Glomerular visceral epithelial cell (primary cell): Measurements from ENCODE around the gene PFN3.

Experiments used
- DNase-seq: peaks from one replicate; pipeline ENCODE4 v3.0.0-alpha.2; 2016; ENCODE audit errors: extremely low spot score

The PFN3 gene

DNA sequence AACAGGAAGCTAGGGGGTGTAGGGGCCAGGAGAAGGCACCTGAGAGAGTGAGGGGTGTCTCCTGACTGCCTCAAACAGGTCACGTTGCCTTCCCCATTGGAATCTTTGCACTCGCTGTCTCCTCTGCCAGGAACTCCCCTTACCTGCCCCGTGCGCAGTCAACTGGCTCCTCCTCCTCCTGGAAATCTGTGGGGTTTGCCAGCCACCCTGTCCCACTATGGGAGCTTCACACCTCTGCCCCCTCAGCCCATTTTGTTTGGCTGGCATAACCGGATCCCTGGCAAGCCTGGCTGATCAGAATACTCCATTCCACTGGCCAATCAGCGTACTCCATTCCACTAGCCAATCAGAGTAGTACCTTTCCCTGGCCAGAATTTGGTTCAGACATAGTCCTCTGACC, 26.7 kb downstream of the PFN3 start:
- no peak for DNase-seq

DNA sequence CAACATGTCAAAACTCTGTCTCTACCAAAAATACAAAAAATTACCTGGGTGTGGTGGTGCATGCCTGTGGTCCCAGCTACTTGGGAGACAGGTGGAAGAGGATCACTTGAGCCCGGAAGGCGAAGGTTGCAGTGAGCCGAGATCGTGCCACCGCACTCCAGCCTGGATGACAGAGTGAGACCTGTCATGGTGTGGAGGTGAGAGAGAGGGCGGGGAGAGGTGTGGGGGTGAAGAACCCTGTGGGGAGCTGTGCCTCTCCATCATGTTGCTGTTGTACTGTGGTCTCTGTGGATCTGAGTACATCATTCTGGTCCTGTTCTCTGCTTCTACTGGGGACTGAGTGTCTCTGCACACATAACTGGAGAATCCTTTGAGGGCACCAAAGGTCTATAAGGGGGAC, 27.6 kb downstream of the PFN3 start:
- DNase-seq: no peak

- DNase-seq: no peak
These were observed 28.2 kb downstream of the PFN3 start for GRCh38 chr5:177372034-177372896.

DNA sequence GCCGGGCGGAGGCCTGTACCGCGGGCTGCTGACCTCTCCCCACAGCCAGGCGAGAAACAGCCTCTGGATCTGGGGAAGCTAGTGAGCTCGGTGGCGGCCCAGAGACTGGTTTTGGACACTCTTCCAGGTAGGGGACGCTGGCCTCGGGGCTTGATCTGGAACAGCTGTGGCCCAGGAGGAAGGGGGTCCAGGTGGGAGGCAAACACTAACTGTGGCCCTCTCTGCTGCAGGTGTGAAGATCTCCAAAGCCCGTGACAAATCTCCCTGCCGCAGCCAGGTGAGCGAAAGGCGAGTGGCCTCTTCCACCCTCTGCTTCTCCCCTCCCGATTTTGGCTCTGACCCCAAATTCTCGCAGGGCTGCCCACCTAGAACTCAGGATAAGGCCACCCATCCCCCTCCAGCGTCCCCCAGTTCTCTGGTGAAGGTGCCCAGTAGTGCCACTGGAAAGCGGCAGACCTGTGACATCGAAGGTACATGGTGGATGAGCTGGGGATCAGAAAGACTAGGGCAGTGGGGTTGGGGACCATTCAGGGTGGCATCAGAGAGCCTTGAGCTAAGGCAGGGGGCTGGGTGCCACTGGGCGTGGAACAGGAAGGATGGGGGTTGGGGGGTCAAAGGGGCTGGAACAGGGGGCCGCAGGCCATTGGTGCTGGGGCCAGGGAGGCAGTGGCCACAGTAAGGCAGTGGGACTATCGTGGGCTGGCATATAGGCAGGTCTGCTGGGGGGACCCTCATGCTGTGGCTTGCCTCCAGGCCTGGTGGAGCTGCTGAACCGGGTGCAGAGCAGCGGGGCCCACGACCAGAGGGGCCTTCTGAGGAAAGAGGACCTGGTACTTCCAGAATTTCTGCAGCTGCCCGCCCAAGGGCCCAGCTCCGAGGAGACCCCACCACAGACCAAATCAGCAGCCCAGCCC, 29.1 kb downstream of the PFN3 start:
- no peak for DNase-seq

DNA sequence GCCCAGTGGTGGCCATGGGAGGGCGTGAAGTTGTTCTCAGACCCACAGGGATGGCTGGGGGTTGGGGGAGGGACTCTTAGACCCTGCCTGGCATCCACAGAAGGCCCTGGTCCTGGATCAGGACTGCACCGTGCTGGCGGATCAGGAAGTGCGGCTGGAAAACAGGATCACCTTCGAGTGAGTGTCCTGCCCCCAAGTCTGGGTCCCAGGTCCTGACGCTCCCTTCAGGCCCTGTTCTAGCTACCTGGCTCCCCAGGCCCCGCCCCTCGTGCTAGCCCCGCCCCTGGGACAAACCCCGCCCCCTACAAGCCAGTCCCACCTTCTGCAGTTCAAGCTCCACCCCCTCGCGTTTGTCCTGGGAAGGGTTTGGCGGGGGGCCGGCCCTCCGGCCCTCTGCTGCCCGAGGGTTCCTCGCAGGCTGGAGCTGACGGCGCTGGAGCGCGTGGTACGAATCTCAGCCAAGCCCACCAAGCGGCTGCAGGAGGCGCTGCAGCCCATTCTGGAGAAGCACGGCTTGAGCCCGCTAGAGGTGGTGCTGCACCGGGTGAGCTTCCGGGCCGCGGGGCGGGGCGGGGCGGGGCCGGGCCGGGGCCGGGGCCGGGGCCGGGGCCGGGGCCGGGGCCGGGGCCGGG, 29.9 kb downstream of the PFN3 start:
- DNase-seq: peak; percentile 94

GRCh38 chr5:177369645-177370440, 30.6 kb downstream of the PFN3 start:
- no peak for DNase-seq

DNA sequence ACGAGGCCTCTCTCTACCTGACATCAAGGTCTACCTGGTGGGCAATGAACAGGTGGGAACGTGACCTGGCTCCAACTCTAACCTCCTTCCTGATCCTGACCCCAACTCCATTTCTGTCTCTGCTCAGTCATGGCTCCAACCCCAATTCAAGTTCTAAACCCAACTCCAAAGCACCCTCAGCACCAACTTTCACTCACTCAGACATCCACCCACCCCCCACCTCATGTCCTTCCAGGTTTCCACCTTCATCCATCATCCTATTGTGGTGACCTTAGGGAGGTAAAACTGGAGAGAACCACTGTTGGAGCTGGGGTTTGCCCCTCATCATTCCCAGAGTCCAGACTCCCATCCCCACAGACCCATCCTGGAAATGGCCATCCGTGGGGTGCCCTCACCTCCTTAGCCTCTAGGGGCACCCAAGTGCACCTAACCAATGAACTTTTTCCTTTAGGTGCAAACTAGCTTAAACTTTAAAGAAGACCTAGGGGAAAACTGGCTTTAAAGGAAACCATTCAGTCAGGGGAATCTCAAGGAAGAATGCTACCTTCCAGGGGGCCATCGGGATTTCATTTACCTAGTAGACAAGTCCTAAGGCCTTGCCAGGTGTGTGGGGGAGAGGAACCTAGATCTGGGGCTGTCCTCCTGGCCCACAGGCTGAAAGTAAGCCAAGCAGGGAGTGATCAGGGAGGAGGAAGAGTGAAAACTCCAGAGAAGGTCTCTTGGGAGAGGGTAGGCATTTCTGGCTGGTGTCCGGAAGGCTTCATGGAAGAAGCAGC, 31.4 kb downstream of the PFN3 start:
- peak; percentile 42 for DNase-seq

DNA sequence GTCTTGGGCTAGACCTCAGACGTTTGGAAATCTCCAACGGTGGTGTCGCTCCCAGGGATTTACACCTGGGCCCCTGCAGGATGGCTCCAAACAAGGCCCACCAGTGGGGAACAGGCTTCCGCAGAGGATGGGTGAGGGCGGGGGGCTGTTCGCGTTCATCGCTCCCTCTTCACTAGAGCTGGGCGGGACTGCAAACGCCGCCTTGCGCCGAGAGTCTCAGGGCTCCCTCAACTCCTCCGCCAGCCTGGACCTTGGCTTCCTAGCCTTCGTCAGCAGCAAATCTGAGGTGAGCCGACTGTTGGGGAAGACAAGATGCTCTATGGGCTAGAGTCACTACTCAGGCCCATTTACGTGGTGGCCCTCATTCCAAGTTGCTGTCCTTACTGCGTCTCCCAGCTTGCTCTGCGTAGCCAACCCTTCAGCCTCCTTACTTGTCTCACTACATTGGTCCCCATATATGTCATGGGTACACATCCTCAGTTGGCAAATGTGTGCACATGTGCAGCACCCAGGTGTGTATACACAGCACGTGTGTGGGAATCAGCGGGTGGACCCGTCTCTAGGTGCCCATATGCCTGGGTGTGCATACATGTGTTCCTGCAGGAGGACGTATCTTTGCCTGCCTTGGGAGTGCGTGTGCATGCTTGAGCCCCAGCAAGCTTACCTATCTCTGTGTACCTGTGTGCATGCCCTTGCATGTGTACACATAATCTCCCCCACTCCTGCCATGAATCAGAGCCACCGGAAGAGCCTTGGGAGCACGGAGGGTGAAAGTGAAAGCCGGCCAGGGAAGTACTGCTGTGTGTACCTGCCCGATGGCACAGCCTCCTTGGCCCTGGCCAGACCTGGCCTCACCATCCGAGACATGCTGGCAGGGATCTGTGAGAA, 32.2 kb downstream of the PFN3 start:
- no peak for DNase-seq

DNA sequence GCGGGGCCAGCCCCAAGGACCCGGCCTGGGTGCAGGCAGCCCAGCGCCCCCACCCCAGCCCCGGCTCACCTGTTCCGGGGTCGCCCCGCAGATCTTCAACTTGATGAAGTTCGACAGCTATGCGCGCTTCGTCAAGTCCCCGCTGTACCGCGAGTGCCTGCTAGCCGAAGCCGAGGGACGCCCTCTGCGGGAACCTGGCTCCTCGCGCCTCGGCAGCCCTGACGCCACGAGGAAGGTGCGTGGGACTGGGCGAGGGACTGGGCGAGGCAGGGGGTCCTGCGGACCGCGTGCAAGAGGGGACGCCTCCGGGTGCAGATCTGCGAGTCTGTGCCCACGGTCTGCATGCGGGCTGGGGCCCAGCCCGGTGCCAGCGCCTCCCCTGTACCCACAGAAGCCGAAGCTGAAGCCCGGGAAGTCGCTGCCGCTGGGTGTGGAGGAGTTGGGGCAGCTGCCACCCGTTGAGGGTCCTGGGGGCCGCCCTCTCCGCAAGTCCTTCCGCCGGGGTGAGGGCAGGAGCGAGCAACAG, 33.1 kb downstream of the PFN3 start:
- no peak for DNase-seq

DNA sequence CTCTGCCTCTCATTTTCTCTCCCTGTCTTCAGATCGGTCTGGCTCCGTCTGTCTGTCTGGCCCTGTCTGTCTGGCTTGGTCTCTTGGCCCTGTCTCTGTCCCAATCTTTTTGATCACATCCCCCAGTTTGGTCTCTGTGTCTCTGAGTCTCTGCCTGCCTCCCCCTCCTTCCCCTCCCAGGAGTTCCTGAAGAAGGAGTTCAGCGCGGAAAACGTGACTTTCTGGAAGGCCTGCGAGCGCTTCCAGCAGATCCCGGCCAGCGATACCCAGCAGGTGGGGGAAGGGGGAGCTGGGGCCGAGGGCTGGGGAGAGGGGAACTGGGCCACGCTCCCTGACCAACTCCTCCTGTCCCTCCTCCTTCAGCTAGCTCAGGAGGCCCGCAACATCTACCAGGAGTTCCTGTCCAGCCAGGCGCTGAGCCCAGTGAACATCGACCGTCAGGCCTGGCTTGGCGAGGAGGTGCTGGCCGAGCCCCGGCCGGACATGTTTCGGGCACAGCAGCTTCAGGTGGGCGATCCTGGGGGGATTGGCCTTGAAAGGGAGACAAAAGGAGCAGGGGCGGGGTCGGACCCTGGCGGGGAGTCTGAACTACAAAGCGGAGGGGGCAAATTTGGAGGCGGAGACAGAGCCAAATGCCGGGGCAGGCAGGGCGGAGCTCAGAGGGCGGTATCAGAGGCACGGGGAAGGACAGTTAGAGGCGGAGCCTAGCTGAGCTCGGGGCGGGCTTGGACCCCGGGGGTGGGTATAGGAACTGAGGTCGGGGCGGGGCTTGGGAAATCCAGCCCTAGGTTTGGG, 33.7 kb downstream of the PFN3 start:
- DNase-seq: no peak

- DNase-seq: no peak
These were observed 34.5 kb downstream of the PFN3 start for GRCh38 chr5:177365845-177366527.

GRCh38 chr5:177364159-177364962, 36.1 kb downstream of the PFN3 start:
- DNase-seq: no peak

- DNase-seq: no peak
These were observed 36.9 kb downstream of the PFN3 start for GRCh38 chr5:177363565-177363964.

- DNase-seq: peak; percentile 41
These were observed 37.6 kb downstream of the PFN3 start for GRCh38 chr5:177362610-177363507.

DNA sequence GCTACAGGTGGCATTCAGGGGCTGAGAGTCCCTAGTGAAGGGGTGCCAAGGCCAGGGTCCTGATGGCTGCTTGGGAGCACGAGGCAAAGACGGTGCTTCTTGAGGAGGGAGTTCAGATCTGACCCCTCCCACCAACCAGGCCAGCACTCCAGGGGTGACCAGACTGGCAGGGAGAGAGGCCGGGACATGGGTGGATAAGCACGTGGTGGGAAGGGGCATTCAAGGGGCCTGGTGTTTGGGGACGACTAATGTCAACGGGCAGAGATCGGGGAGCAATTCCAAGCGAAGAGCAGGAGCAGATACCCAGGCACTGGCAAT, 38.2 kb downstream of the PFN3 start:
- no peak for DNase-seq
